PC-9 (cell line): ENCODE data around the gene MYO3B. TPM values are rescaled to one million over a fixed set of nuclear protein-coding genes. Genes with fewer than 3 reads are reported as not detected.
A peak's percentile ranks its signal among the peaks of the same experiment; 100 is the strongest.

Experiments used
- BruUV-seq: library from RNA; stranded (reverse); fragments of 400-500 nt; replicated peaks from 2 replicates; lab custom pipeline; 2021; lab: Mats Ljungman, UMichigan
- CTCF ChIA-PET: fragments of 300-600 bp; sonication (Branson Sonifier 250); formaldehyde crosslinking; loops from one replicate; lab custom pipeline; 2022; ENCODE audit warnings: antibody characterized with exemption; lab: Charles Lee
- POLR2A ChIA-PET: fragments of 300-600 bp; sonication (Branson Sonifier 250); formaldehyde crosslinking; loops from one replicate; lab custom pipeline; 2022; ENCODE audit warnings: antibody characterized with exemption; ENCODE audit not compliant: unreplicated experiment; lab: Charles Lee
- DNase-seq, 2 experiments: peaks; one replicate each; pipeline versions ENCODE4 v3.0.0 to v3.0.0-alpha.2; 2015 to 2022; ENCODE audit warnings: mixed read lengths in 1 of 2
- H2AFZ ChIP-seq: fragments of 200-600 bp; sonication (generic); 2 replicates; pipeline ENCODE4 v1.8.1; 2017; ENCODE audit warnings: antibody characterized with exemption
- H3F3A ChIP-seq: fragments of 200-600 bp; sonication (generic); 2 replicates; pipeline ENCODE4 v1.8.1; 2017; ENCODE audit warnings: antibody characterized with exemption, mild to moderate bottlenecking, low read depth; ENCODE audit not compliant: insufficient read depth
- H3K27ac ChIP-seq: fragments of 200-600 bp; sonication (generic); 2 replicates; pipeline ENCODE4 v1.6.1; 2016; ENCODE audit warnings: mixed run types
- H3K27me3 ChIP-seq: fragments of 200-600 bp; sonication (generic); 2 replicates; pipeline ENCODE4 v1.6.1; 2016; ENCODE audit warnings: low read depth, mixed run types; ENCODE audit not compliant: insufficient read depth
- H3K36me3 ChIP-seq: fragments of 200-600 bp; sonication (generic); 2 replicates; pipeline ENCODE4 v1.6.1; 2016; ENCODE audit warnings: low read depth, mixed run types
- H3K4me1 ChIP-seq: fragments of 200-600 bp; sonication (generic); replicated peaks from 2 replicates; pipeline ENCODE4 v1.6.1; 2016; ENCODE audit warnings: mixed run types; ENCODE audit not compliant: insufficient read depth
- H3K4me2 ChIP-seq: fragments of 200-600 bp; sonication (generic); 2 replicates; pipeline ENCODE4 v1.6.1; 2017; ENCODE audit warnings: mixed run types
- H3K4me3 ChIP-seq: fragments of 200-600 bp; sonication (generic); 2 replicates; pipeline ENCODE4 v1.6.1; 2016; ENCODE audit warnings: mixed run types
- H3K79me2 ChIP-seq: fragments of 200-600 bp; sonication (generic); 2 replicates; pipeline ENCODE4 v1.6.1; 2017; ENCODE audit warnings: low read depth, mixed run types
- H3K9me2 ChIP-seq: fragments of 200-600 bp; sonication (generic); 2 replicates; pipeline ENCODE4 v1.8.1; 2017; ENCODE audit warnings: mild to moderate bottlenecking; ENCODE audit not compliant: insufficient read depth
- H3K9me3 ChIP-seq: fragments of 200-600 bp; sonication (generic); 2 replicates; pipeline ENCODE4 v1.8.1; 2016; ENCODE audit warnings: low read depth; ENCODE audit not compliant: insufficient read depth
- H4K20me1 ChIP-seq: fragments of 200-600 bp; sonication (generic); 2 replicates; pipeline ENCODE4 v1.8.1; 2017; ENCODE audit not compliant: insufficient read depth
- CTCF ChIP-seq: fragments of 200-600 bp; sonication (generic); conservative IDR thresholded peaks from 2 replicates; pipeline ENCODE4 v1.6.1; 2017; ENCODE audit warnings: mixed run types, antibody characterized with exemption, mild to moderate bottlenecking, moderate library complexity
- EZH2 ChIP-seq: fragments of 200-600 bp; sonication (generic); IDR thresholded peaks from 2 replicates; pipeline ENCODE4 v1.8.0; 2017; ENCODE audit warnings: antibody characterized with exemption, low read depth
- intact Hi-C: fragments of 100-400 bp; cut with micrococcal nuclease; formaldehyde crosslinking; loops from one replicate; pipeline ENCODE4 v1.10.0; 2022; ENCODE audit not compliant: unreplicated experiment
- total RNA-seq: library from RNA; stranded (reverse); gene quantifications from 2 replicates; pipeline ENCODE4 v1.2.3, GENCODE V29; 2021

The MYO3B gene
- total RNA-seq, 1 experiment from 2014 or later, result 5.3 TPM

GRCh38 chr2:170170281-170171040, 7.5 kb upstream of the MYO3B start:
- peak in 1 of 2 experiments; percentile 47 for DNase-seq
- H4K20me1 ChIP-seq, result no peaks in the 10 kb centered on the region
- no peak overlapping the region for H3K27ac ChIP-seq
- ChIA-PET CTCF (no interaction called here), POLR2A (no interaction called here)
- H3K79me2 ChIP-seq, result no peaks in the 10 kb centered on the region
- no peaks in the 10 kb centered on the region for H3K9me3 ChIP-seq
- H3K27me3 ChIP-seq, result no peaks in the 10 kb centered on the region
- no peaks in the 10 kb centered on the region for H3K9me2 ChIP-seq
- TF ChIP-seq EZH2 (no peak), CTCF (no peak)
- H3K36me3 ChIP-seq, result no peaks in the 10 kb centered on the region
- no peak overlapping the region for H3K4me3 ChIP-seq
- no TSS peak for BruUV-seq
- H3F3A ChIP-seq, result peaks cover 4% of the 10 kb centered on the region
- no peak overlapping the region for H3K4me2 ChIP-seq
- no peak overlapping the region for H2AFZ ChIP-seq
- intact Hi-C loops, result no loop called here
- H3K4me1 ChIP-seq, result peaks cover 12% of the 10 kb centered on the region

GRCh38 chr2:170176212-170176611, 1.7 kb upstream of the MYO3B start:
- BruUV-seq, result no TSS peak
- CTCF ChIA-PET, result no interaction called here

GRCh38 chr2:170180031-170180566, 2.2 kb downstream of the MYO3B start:
- no peaks in the 10 kb centered on the region for H3K9me3 ChIP-seq
- peak overlapping the region; percentile 67 for H2AFZ ChIP-seq
- H3K4me2 ChIP-seq, result peak overlapping the region; percentile 63
- no peaks in the 10 kb centered on the region for H3K9me2 ChIP-seq
- intact Hi-C loops, result loop anchor here (5.0 kb wide), 1 partner anchor 58 kb away; no protein-coding TSS in a partner anchor
- peak overlapping the region; percentile 37 for H3K4me3 ChIP-seq
- BruUV-seq, result TSS peak; percentile 71
- ChIA-PET POLR2A (interaction anchor here (0.6 kb wide), 1 partner anchor 1298 kb away, joined by 3 read pairs; no protein-coding TSS in a partner anchor), CTCF (no interaction called here)
- H4K20me1 ChIP-seq, result no peaks in the 10 kb centered on the region
- DNase-seq, result peak; percentile 15 to 60
- no peak overlapping the region for H3K27ac ChIP-seq
- no peaks in the 10 kb centered on the region for H3K27me3 ChIP-seq
- H3K4me1 ChIP-seq, result peaks cover 28% of the 10 kb centered on the region
- H3K36me3 ChIP-seq, result no peaks in the 10 kb centered on the region
- H3K79me2 ChIP-seq, result no peaks in the 10 kb centered on the region
- TF ChIP-seq EZH2 (no peak), CTCF (no peak)
- H3F3A ChIP-seq, result peaks cover 4% of the 10 kb centered on the region; the same call in 1 of the 2 replicates

More at GRCh38 chr2:170176212-170176611, 1.7 kb upstream of the MYO3B start:
- H3K4me1 ChIP-seq, result peaks cover 26% of the 10 kb centered on the region
- no peaks in the 10 kb centered on the region for H3K9me2 ChIP-seq
- no peak overlapping the region for H3K4me3 ChIP-seq
- no peaks in the 10 kb centered on the region for H3K9me3 ChIP-seq
- peaks cover 4% of the 10 kb centered on the region; the same call in 1 of the 2 replicates for H3F3A ChIP-seq
- no peaks in the 10 kb centered on the region for H4K20me1 ChIP-seq
- DNase-seq, result no peak
- H2AFZ ChIP-seq, result no peak overlapping the region
- no peaks in the 10 kb centered on the region for H3K79me2 ChIP-seq
- H3K4me2 ChIP-seq, result no peak overlapping the region
- TF ChIP-seq CTCF, result no peak
- no peak for TF ChIP-seq EZH2
- POLR2A ChIA-PET, result no interaction called here
- H3K36me3 ChIP-seq, result no peaks in the 10 kb centered on the region
- H3K27me3 ChIP-seq, result no peaks in the 10 kb centered on the region
- intact Hi-C loops, result no loop called here
- no peak overlapping the region for H3K27ac ChIP-seq
